ENCODE data around the gene MSMP. TPM values are rescaled to one million over a fixed set of nuclear protein-coding genes. Genes with fewer than 3 reads are reported as not detected.

The MSMP gene
- total and polyA plus RNA-seq, 2 experiments from 2014 or later: 0.81 TPM; not detected in 1

DNA sequence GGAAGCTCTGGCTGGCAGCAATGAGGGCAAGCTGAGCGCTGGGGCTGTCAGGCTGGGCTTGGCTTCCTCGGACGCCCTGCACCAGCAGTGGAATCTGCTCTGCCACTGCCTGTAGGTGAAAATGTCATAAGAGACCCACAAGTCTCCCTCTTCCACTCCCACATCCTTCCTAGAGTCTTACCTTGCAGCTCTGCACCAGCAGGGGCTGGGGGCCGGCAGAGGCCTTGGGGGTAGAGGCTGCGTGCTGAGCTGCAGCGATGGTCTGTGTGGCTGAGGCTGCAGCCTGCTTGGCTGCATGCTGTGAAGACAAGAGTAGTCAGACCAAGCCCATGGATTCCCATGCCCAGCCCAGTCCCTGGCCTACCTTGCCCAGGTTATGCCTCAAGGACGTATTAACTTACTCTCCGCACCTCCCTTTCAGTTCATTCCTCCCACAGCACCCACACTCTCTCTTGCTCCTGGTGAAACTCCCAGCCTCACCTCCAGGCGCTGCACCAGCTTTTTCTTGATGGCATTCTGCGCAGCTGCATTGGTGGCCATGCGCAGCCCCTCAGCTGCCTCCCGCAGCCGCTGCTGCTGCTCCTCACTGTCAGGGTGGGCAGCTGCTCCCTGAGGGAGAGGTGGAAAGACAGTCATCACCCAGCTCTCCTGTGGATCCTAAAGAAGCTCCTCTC, 39.4 kb downstream of the MSMP start (continued):
- TF ChIP-seq ZNF114 (CRISPR knock-in tag; IDR thresholded peaks at IDR 0.05): no peak
- no peak for TF ChIP-seq EZH2phosphoT487 (IDR thresholded peaks at IDR 0.05; ENCODE audit: unreplicated experiment)

DNA sequence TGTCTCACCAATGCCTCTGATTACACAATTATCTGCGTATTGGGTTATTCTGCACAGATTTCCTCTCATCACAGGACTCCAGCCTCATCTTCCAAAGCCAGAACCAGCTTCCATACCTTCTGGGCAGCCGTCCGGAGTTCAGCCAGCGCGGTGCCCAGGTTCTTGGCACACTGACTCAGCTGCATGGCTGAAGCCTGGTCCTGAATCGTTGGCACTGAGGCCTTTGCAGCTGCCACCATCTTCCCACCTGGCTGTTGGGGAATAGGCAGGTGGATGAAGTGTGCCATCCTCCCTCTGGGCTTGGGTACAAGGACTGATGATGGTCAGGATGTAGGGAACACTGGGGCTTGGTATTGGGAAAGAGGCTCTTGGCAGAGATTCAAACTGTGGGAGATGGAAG, 40.0 kb downstream of the MSMP start:
- Histone ChIP-seq H3F3A (replicated peaks; ENCODE audit: low read depth) (0 out of 2 replicates have a peak, but pooled peaks cover 3% of the 10 kb centered on the region), H3K79me2 (replicated peaks; ENCODE audit: insufficient read depth) (no peaks in the 10 kb centered on the region), H2AFZ (no peak overlapping the region), H3K4me1 (ENCODE audit: insufficient read depth) (no peaks in the 10 kb centered on the region), H3K27ac (ENCODE audit: low read depth) (no peak overlapping the region), H3K9me2 (ENCODE audit: insufficient read depth) (no peaks in the 10 kb centered on the region), H3K27me3 (ENCODE audit: insufficient read depth) (no peaks in the 10 kb centered on the region), H3K4me3 (no peak overlapping the region), H3K4me2 (no peak overlapping the region), H3K36me3 (ENCODE audit: insufficient read depth) (peaks cover 53% of the 10 kb centered on the region), H4K20me1 (replicated peaks; ENCODE audit: insufficient read depth) (peaks cover 6% of the 10 kb centered on the region)
- peaks cover 4% of the 10 kb centered on the region; the same call in 2 of the 3 replicates for H3K4me1 Mint-ChIP-seq
- TF ChIP-seq ZNF114 (CRISPR knock-in tag; IDR thresholded peaks at IDR 0.05): no peak
- TF ChIP-seq, protein P1, sequence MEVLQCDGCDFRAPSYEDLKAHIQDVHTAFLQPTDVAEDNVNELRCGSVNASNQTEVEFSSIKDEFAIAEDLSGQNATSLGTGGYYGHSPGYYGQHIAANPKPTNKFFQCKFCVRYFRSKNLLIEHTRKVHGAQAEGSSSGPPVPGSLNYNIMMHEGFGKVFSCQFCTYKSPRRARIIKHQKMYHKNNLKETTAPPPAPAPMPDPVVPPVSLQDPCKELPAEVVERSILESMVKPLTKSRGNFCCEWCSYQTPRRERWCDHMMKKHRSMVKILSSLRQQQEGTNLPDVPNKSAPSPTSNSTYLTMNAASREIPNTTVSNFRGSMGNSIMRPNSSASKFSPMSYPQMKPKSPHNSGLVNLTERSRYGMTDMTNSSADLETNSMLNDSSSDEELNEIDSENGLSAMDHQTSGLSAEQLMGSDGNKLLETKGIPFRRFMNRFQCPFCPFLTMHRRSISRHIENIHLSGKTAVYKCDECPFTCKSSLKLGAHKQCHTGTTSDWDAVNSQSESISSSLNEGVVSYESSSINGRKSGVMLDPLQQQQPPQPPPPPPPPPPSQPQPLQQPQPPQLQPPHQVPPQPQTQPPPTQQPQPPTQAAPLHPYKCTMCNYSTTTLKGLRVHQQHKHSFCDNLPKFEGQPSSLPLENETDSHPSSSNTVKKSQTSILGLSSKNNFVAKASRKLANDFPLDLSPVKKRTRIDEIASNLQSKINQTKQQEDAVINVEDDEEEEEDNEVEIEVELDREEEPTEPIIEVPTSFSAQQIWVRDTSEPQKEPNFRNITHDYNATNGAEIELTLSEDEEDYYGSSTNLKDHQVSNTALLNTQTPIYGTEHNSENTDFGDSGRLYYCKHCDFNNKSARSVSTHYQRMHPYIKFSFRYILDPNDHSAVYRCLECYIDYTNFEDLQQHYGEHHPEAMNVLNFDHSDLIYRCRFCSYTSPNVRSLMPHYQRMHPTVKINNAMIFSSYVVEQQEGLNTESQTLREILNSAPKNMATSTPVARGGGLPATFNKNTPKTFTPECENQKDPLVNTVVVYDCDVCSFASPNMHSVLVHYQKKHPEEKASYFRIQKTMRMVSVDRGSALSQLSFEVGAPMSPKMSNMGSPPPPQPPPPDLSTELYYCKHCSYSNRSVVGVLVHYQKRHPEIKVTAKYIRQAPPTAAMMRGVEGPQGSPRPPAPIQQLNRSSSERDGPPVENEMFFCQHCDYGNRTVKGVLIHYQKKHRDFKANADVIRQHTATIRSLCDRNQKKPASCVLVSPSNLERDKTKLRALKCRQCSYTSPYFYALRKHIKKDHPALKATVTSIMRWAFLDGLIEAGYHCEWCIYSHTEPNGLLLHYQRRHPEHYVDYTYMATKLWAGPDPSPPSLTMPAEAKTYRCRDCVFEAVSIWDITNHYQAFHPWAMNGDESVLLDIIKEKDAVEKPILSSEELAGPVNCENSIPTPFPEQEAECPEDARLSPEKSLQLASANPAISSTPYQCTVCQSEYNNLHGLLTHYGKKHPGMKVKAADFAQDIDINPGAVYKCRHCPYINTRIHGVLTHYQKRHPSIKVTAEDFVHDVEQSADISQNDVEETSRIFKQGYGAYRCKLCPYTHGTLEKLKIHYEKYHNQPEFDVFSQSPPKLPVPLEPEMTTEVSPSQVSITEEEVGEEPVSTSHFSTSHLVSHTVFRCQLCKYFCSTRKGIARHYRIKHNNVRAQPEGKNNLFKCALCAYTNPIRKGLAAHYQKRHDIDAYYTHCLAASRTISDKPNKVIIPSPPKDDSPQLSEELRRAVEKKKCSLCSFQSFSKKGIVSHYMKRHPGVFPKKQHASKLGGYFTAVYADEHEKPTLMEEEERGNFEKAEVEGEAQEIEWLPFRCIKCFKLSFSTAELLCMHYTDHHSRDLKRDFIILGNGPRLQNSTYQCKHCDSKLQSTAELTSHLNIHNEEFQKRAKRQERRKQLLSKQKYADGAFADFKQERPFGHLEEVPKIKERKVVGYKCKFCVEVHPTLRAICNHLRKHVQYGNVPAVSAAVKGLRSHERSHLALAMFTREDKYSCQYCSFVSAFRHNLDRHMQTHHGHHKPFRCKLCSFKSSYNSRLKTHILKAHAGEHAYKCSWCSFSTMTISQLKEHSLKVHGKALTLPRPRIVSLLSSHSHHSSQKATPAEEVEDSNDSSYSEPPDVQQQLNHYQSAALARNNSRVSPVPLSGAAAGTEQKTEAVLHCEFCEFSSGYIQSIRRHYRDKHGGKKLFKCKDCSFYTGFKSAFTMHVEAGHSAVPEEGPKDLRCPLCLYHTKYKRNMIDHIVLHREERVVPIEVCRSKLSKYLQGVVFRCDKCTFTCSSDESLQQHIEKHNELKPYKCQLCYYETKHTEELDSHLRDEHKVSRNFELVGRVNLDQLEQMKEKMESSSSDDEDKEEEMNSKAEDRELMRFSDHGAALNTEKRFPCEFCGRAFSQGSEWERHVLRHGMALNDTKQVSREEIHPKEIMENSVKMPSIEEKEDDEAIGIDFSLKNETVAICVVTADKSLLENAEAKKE (CRISPR knock-in tag; IDR thresholded peaks at IDR 0.05): no peak
- no peak for TF ChIP-seq NANOG (IDR thresholded peaks at IDR 0.05; ENCODE audit: borderline replicate concordance)
- TF ChIP-seq STAT1 (IDR thresholded peaks at IDR 0.05; ENCODE audit: unreplicated experiment): no peak
- TF ChIP-seq POLR2AphosphoS5 (IDR thresholded peaks at IDR 0.05; ENCODE audit: low read depth): no peak
- TF ChIP-seq, protein P2, sequence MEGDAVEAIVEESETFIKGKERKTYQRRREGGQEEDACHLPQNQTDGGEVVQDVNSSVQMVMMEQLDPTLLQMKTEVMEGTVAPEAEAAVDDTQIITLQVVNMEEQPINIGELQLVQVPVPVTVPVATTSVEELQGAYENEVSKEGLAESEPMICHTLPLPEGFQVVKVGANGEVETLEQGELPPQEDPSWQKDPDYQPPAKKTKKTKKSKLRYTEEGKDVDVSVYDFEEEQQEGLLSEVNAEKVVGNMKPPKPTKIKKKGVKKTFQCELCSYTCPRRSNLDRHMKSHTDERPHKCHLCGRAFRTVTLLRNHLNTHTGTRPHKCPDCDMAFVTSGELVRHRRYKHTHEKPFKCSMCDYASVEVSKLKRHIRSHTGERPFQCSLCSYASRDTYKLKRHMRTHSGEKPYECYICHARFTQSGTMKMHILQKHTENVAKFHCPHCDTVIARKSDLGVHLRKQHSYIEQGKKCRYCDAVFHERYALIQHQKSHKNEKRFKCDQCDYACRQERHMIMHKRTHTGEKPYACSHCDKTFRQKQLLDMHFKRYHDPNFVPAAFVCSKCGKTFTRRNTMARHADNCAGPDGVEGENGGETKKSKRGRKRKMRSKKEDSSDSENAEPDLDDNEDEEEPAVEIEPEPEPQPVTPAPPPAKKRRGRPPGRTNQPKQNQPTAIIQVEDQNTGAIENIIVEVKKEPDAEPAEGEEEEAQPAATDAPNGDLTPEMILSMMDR (conservative IDR thresholded peaks at IDR 0.05; ENCODE audit: low read depth in 2 of 2): no peak
- TF ChIP-seq EZH2phosphoT487 (IDR thresholded peaks at IDR 0.05; ENCODE audit: unreplicated experiment): no peak
- TF ChIP-seq, protein P3, sequence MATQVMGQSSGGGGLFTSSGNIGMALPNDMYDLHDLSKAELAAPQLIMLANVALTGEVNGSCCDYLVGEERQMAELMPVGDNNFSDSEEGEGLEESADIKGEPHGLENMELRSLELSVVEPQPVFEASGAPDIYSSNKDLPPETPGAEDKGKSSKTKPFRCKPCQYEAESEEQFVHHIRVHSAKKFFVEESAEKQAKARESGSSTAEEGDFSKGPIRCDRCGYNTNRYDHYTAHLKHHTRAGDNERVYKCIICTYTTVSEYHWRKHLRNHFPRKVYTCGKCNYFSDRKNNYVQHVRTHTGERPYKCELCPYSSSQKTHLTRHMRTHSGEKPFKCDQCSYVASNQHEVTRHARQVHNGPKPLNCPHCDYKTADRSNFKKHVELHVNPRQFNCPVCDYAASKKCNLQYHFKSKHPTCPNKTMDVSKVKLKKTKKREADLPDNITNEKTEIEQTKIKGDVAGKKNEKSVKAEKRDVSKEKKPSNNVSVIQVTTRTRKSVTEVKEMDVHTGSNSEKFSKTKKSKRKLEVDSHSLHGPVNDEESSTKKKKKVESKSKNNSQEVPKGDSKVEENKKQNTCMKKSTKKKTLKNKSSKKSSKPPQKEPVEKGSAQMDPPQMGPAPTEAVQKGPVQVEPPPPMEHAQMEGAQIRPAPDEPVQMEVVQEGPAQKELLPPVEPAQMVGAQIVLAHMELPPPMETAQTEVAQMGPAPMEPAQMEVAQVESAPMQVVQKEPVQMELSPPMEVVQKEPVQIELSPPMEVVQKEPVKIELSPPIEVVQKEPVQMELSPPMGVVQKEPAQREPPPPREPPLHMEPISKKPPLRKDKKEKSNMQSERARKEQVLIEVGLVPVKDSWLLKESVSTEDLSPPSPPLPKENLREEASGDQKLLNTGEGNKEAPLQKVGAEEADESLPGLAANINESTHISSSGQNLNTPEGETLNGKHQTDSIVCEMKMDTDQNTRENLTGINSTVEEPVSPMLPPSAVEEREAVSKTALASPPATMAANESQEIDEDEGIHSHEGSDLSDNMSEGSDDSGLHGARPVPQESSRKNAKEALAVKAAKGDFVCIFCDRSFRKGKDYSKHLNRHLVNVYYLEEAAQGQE (IDR thresholded peaks at IDR 0.05; ENCODE audit: unreplicated experiment): no peak
- no peak for TF ChIP-seq ZNF331 (CRISPR knock-in tag; IDR thresholded peaks at IDR 0.05; ENCODE audit: low read depth)
- TF ChIP-seq CREB1 (CRISPR knock-in tag; IDR thresholded peaks at IDR 0.05; ENCODE audit: low read depth): no peak
- TF ChIP-seq, protein P4, sequence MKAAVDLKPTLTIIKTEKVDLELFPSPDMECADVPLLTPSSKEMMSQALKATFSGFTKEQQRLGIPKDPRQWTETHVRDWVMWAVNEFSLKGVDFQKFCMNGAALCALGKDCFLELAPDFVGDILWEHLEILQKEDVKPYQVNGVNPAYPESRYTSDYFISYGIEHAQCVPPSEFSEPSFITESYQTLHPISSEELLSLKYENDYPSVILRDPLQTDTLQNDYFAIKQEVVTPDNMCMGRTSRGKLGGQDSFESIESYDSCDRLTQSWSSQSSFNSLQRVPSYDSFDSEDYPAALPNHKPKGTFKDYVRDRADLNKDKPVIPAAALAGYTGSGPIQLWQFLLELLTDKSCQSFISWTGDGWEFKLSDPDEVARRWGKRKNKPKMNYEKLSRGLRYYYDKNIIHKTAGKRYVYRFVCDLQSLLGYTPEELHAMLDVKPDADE (IDR thresholded peaks at IDR 0.05): no peak
- ATAC-seq (no peak), DNase-seq (ENCODE audit: low spot score) (no peak)
- peaks cover 6% of the 10 kb centered on the region for H3K27me3 Mint-ChIP-seq (ENCODE audit: insufficient read depth, low read depth, poor library complexity)
- no peak overlapping the region for H3K4me3 Mint-ChIP-seq
- no peak overlapping the region for H3K27ac Mint-ChIP-seq
- H3K36me3 Mint-ChIP-seq (ENCODE audit: low read depth): peaks cover 78% of the 10 kb centered on the region
- no peaks in the 10 kb centered on the region for H3K9me3 Mint-ChIP-seq

Measured in GM23338 (cell line).